Smooth muscle cell (in vitro differentiated cells): ENCODE measurements around the gene AOPEP. TPM values are rescaled to one million over a fixed set of nuclear protein-coding genes. Genes with fewer than 3 reads are reported as not detected.

Experiments used
- DNase-seq: peaks from one replicate; lab custom pipeline; 2025; ENCODE audit not compliant: unreplicated experiment; lab: John Stamatoyannopoulos, UW
- H2AFZ ChIP-seq: fragments of 200-600 bp; sonication (generic); 2 replicates; pipeline ENCODE4 v1.6.0; 2016; ENCODE audit warnings: antibody characterized with exemption, low read depth, mild to moderate bottlenecking
- H3F3A ChIP-seq: fragments of 200-600 bp; sonication (generic); 2 replicates; pipeline ENCODE4 v1.6.0; 2017; ENCODE audit warnings: antibody characterized with exemption, low read depth
- H3K27ac ChIP-seq: fragments of 200-600 bp; sonication (generic); 2 replicates; pipeline ENCODE4 v1.5.1; 2016; ENCODE audit warnings: low read depth, mild to moderate bottlenecking
- H3K27me3 ChIP-seq: fragments of 200-600 bp; sonication (generic); 2 replicates; pipeline ENCODE4 v1.6.1; 2016; ENCODE audit warnings: low read depth, mild to moderate bottlenecking
- H3K36me3 ChIP-seq: fragments of 200-600 bp; sonication (generic); 2 replicates; pipeline ENCODE4 v1.5.1; 2016; ENCODE audit warnings: low read depth
- H3K4me1 ChIP-seq: fragments of 200-600 bp; sonication (generic); 2 replicates; pipeline ENCODE4 v1.5.1; 2016; ENCODE audit warnings: low read depth
- H3K4me2 ChIP-seq: fragments of 200-600 bp; sonication (generic); 2 replicates; pipeline ENCODE4 v1.6.0; 2016; ENCODE audit warnings: mild to moderate bottlenecking
- H3K4me3 ChIP-seq: fragments of 200-600 bp; sonication (generic); 2 replicates; pipeline ENCODE4 v1.5.1; 2016; ENCODE audit warnings: mild to moderate bottlenecking
- H3K79me2 ChIP-seq: fragments of 200-600 bp; sonication (generic); 2 replicates; pipeline ENCODE4 v1.6.0; 2016; ENCODE audit warnings: low read depth, mild to moderate bottlenecking
- H3K9ac ChIP-seq: fragments of 200-600 bp; sonication (generic); 2 replicates; pipeline ENCODE4 v1.6.0; 2016; ENCODE audit warnings: low read depth
- H3K9me3 ChIP-seq: fragments of 200-600 bp; sonication (generic); replicated peaks from 2 replicates; pipeline ENCODE4 v1.5.1; 2016; ENCODE audit warnings: low read depth
- H4K20me1 ChIP-seq: fragments of 200-600 bp; sonication (generic); 2 replicates; pipeline ENCODE4 v1.6.0; 2016; ENCODE audit warnings: low read depth
- WGBS: methylation state at CpG from one replicate; pipeline ENCODE4 v1.1.7; 2016; ENCODE audit warnings: low lambda C conversion rate; 5-methylcytosine and 5-hydroxymethylcytosine counted together
- polyA plus RNA-seq: library from polyadenylated mRNA; unstranded; fragments of >200 nt; fragmentation: Nextera tagmentation; extraction: Ambion mirVana; gene quantifications from 2 replicates; pipeline ENCODE4 v1.2.1, GENCODE V29; 2016
- total RNA-seq: library from RNA; depleted of rRNA; stranded (reverse); fragments of >200 nt; gene quantifications from 2 replicates; pipeline ENCODE4 v1.2.3, GENCODE V29; 2014
- TF ChIP-seq, protein P1 (sequence below): fragments of 200-600 bp; sonication (generic); IDR thresholded peaks from 2 replicates; pipeline ENCODE4 v1.5.1; 2017; ENCODE audit warnings: borderline replicate concordance, mild to moderate bottlenecking, antibody characterized with exemption; ENCODE audit not compliant: insufficient read depth, poor library complexity, severe bottlenecking

Gene AOPEP
- total and polyA plus RNA-seq, 2 experiments from 2014 or later, result 52.7 to 94.9 TPM

- Histone ChIP-seq H3K36me3 (no peaks in the 10 kb centered on the region), H4K20me1 (no peaks in the 10 kb centered on the region), H3K27me3 (no peaks in the 10 kb centered on the region), H2AFZ (no peak overlapping the region), H3K27ac (no peak overlapping the region), H3K4me2 (no peak overlapping the region), H3K9ac (no peak overlapping the region), H3K79me2 (peaks cover 13% of the 10 kb centered on the region), H3K4me3 (no peak overlapping the region), H3K9me3 (no peaks in the 10 kb centered on the region), H3F3A (no peaks in the 10 kb centered on the region), H3K4me1 (no peaks in the 10 kb centered on the region)
- TF ChIP-seq, protein P1, sequence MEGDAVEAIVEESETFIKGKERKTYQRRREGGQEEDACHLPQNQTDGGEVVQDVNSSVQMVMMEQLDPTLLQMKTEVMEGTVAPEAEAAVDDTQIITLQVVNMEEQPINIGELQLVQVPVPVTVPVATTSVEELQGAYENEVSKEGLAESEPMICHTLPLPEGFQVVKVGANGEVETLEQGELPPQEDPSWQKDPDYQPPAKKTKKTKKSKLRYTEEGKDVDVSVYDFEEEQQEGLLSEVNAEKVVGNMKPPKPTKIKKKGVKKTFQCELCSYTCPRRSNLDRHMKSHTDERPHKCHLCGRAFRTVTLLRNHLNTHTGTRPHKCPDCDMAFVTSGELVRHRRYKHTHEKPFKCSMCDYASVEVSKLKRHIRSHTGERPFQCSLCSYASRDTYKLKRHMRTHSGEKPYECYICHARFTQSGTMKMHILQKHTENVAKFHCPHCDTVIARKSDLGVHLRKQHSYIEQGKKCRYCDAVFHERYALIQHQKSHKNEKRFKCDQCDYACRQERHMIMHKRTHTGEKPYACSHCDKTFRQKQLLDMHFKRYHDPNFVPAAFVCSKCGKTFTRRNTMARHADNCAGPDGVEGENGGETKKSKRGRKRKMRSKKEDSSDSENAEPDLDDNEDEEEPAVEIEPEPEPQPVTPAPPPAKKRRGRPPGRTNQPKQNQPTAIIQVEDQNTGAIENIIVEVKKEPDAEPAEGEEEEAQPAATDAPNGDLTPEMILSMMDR, result no peak
- WGBS, result 74% methylated on average over 4 of the region's 4 CpGs
- no peak for DNase-seq
Observed at GRCh38 chr9:94851467-94851866, 125.0 kb downstream of the AOPEP start.

- DNase-seq, result no peak
- Histone ChIP-seq H3K9me3 (no peaks in the 10 kb centered on the region), H3K79me2 (peaks cover 10% of the 10 kb centered on the region), H4K20me1 (no peaks in the 10 kb centered on the region), H3K9ac (no peak overlapping the region), H3K4me3 (no peak overlapping the region), H3K4me1 (no peaks in the 10 kb centered on the region), H3K36me3 (no peaks in the 10 kb centered on the region), H3K27me3 (no peaks in the 10 kb centered on the region), H2AFZ (no peak overlapping the region), H3F3A (no peaks in the 10 kb centered on the region), H3K27ac (no peak overlapping the region), H3K4me2 (no peak overlapping the region)
- 86% methylated on average over 5 of the region's 5 CpGs for WGBS
- TF ChIP-seq, protein P1, result no peak
Observed at GRCh38 chr9:94851892-94852291, 125.4 kb downstream of the AOPEP start.

DNA sequence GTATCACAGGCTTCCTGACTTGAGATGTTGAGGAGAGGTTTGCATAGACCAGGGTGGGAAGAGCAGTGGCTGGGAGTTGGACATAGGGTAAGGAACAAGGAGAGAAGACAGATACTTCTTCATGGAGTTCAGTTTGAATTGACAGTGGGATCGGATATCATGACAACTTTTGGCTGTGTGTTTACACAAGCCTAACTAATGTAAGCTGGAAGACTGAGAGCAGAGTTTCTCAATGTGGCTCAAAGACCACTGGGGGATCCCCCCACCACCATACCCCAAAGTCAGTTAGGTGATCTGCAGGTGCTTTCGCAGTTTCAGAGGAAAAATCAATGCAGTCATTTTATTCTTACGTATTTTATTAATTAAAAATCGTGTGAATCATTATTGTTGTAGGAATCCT, 125.9 kb downstream of the AOPEP start:
- Histone ChIP-seq H3K9me3 (no peaks in the 10 kb centered on the region), H3K9ac (no peak overlapping the region), H3K27me3 (no peaks in the 10 kb centered on the region), H4K20me1 (no peaks in the 10 kb centered on the region), H3K4me2 (no peak overlapping the region), H3K79me2 (peaks cover 10% of the 10 kb centered on the region), H3K36me3 (no peaks in the 10 kb centered on the region), H3K4me3 (no peak overlapping the region), H3K27ac (no peak overlapping the region), H3F3A (no peaks in the 10 kb centered on the region), H3K4me1 (no peaks in the 10 kb centered on the region), H2AFZ (no peak overlapping the region)
- no peak for DNase-seq
- TF ChIP-seq, protein P1, result no peak
- 93% methylated on average over 4 of the region's 4 CpGs for WGBS

DNA sequence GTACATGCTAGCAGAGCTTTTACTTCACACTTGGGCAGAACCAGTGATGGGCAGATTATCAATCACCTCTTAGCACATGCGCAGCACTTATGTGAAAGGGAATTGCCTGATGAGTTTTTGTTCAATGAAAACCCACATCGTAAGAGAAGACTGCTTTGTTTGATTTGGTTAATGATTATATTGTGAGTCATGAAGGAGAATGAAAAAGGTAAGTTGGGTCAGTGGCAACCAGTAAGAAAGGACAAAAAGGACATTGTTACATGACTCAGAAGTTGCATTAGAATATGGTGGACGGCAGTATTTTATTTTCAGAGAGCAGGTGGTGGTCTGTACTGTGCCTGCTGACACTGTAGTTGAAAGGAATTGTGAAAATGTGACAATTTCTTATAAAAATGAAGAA, 127.4 kb downstream of the AOPEP start:
- DNase-seq, result no peak
- no peak overlapping the region for H3K4me2 ChIP-seq

More for the DNA sequence above, 127.4 kb downstream of the AOPEP start:
- Histone ChIP-seq H3K36me3 (no peaks in the 10 kb centered on the region), H3K4me3 (no peak overlapping the region), H3F3A (no peaks in the 10 kb centered on the region), H3K9me3 (no peaks in the 10 kb centered on the region), H3K9ac (no peak overlapping the region), H3K79me2 (peaks cover 8% of the 10 kb centered on the region), H3K27me3 (no peaks in the 10 kb centered on the region), H3K27ac (no peak overlapping the region), H2AFZ (no peak overlapping the region), H3K4me1 (no peaks in the 10 kb centered on the region), H4K20me1 (no peaks in the 10 kb centered on the region)
- 94% methylated on average over 3 of the region's 3 CpGs for WGBS
- TF ChIP-seq, protein P1, result no peak
